Measurements from ENCODE around the gene DDIT4. TPM values are rescaled to one million over a fixed set of nuclear protein-coding genes. Genes with fewer than 3 reads are reported as not detected.
"Not testable (repeated sequence)": the region's sequence is repeated elsewhere in the genome, so short reads cannot be mapped to it uniquely, and the experiment has no call there.

The DDIT4 gene
- total and polyA plus RNA-seq, 7 experiments from 2014 or later = 25.4 to 335 (median 135) TPM

DNA sequence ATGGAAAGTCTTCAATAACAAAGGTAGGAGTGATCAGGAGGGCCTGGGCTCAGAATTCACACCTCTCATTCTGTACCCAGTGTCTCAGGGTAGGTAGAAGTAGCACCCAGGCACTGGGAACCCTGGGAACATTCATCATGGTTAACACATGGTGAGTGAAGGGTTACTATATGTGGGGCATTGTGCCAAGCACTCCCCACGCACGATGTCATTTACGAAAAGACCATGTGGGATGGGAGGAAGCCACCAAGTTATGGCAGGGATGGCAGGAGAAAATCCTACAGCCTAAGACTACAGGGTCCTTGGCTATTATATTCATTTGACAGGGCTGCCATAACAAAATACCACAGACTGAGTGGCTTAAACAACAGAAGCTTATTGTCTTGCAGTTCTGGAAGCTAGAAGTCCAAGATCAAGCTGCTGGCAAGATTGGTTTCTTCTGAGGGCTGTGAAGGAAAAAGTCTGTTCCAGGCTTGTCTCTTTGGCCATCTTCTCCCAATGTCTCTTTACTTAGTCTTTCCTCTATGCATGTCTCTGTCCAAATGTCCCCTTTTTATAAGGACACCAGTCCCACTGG, 27.7 kb upstream of the DDIT4 start:
- H3K4me3 Mint-ChIP-seq = peak overlapping the region; percentile 6 to 80 (median 60)
- DNase-seq (no peak), ATAC-seq (no peak)
- peak overlapping the region; percentile 56 to 98 (median 93) for H3K27ac Mint-ChIP-seq
- no peaks in the 10 kb centered on the region for H3K36me3 ChIP-seq (ENCODE audit: control insufficient read depth in 2 of 3, insufficient read depth in 3 of 3, low read length in 3 of 3)
- intact Hi-C loops (cut with micrococcal nuclease) = no loop called here
- H3K27me3 Mint-ChIP-seq = no peaks in the 10 kb centered on the region
- ChIA-PET CTCF (interaction anchor here (0.9 to 2.6 kb wide), 7 partner anchors 14 to 90 kb away, joined by 3 to 9 read pairs (median 4); no protein-coding TSS in a partner anchor), POLR2A (interaction anchor here (0.9 to 3.8 kb wide), 12 partner anchors 8 to 89 kb away, joined by 3 to 32 read pairs (median 3); partner anchors contain the start of genes ANAPC16 and ASCC1)
- H3K27ac ChIP-seq (ENCODE audit: low read depth, low read length) = peak overlapping the region; percentile 35
- H3K4me1 ChIP-seq (ENCODE audit: control insufficient read depth in 2 of 2, insufficient read depth in 2 of 2, low read length in 2 of 2) = peaks cover 67 to 81% of the 10 kb centered on the region in 2 donors
- H3K9me3 ChIP-seq (ENCODE audit: control insufficient read depth in 2 of 3, low read length in 3 of 3) = no peaks in the 10 kb centered on the region
- H3K4me3 ChIP-seq (ENCODE audit: low read length) = no peak overlapping the region
- peaks cover 59 to 90% (median 83%) of the 10 kb centered on the region in 7 donors for H3K4me1 Mint-ChIP-seq
- H3K9me3 Mint-ChIP-seq = peaks cover 0 to 4% (median 0%) of the 10 kb centered on the region in 11 donors
- H3K27me3 ChIP-seq (ENCODE audit: control insufficient read depth in 2 of 2, insufficient read depth in 2 of 2, low read length in 2 of 2) = no peaks in the 10 kb centered on the region
- H3K36me3 Mint-ChIP-seq = peaks cover 0 to 4% (median 0%) of the 10 kb centered on the region in 5 donors

DNA sequence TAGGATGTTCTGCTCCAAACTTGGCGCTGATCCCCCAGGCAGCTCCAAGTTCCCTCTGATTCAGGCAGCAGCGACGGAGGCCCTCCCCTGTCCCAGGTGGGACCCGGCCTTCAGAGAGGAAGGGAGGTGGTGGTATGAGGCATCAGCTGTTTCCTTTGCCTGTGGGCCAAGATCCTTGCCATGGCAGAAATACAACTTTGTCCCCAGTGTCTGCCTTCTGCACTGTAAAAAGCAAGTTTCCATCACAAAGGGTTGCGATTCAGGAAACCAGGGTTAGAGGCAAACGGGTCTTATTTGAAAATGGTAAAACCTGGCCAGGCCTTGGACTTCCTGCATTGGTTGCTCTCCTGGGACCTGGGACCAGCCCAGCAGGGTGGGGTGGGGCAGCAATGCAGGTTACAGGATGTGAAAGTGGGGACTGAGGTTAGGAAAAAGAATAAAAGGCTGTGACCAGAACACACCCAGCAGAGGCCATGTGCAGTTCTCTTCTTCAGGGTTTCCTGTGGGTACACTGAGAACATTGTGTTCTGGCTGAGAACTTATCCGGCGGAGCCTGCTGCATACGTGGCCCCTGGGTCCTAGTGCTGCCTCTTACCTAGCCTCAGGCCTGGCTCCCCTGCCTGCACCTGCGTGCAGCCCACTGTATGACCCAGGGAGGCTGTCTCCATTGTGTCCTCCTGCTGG, 25.1 kb upstream of the DDIT4 start:
- Histone ChIP-seq H3K9me3 (ENCODE audit: control insufficient read depth in 2 of 3, low read length in 3 of 3) (no peaks in the 10 kb centered on the region), H3K36me3 (ENCODE audit: control insufficient read depth in 2 of 3, insufficient read depth in 3 of 3, low read length in 3 of 3) (no peaks in the 10 kb centered on the region), H3K27ac (ENCODE audit: low read depth, low read length) (peak overlapping the region; percentile 68), H3K4me1 (ENCODE audit: control insufficient read depth in 2 of 2, insufficient read depth in 2 of 2, low read length in 2 of 2) (peaks cover 62 to 89% of the 10 kb centered on the region in 2 donors), H3K4me3 (ENCODE audit: low read length) (peak overlapping the region; percentile 59), H3K27me3 (ENCODE audit: control insufficient read depth in 2 of 2, insufficient read depth in 2 of 2, low read length in 2 of 2) (no peaks in the 10 kb centered on the region)
- ChIA-PET CTCF (interaction anchor here (0.7 to 2.6 kb wide), 10 partner anchors 12 to 200 kb away, joined by 3 to 8 read pairs (median 4); no protein-coding TSS in a partner anchor), POLR2A (interaction anchor here (0.6 to 18.6 kb wide), 22 partner anchors 7 to 140 kb away, joined by 3 to 219 read pairs (median 4); partner anchors contain the start of genes ANAPC16, ASCC1 and DDIT4)
- Mint-ChIP-seq H3K4me3 (peak overlapping the region; percentile 80 to 98 (median 84)), H3K27ac (peak overlapping the region; percentile 87 to 99 (median 96)), H3K27me3 (no peaks in the 10 kb centered on the region), H3K4me1 (peaks cover 63 to 89% (median 83%) of the 10 kb centered on the region in 7 donors), H3K9me3 (no peaks in the 10 kb centered on the region), H3K36me3 (peaks cover 0 to 4% (median 0%) of the 10 kb centered on the region in 5 donors)
- intact Hi-C loops (cut with micrococcal nuclease) = loop anchor here (1.0 to 2.0 kb wide), 13 partner anchors 12 to 159 kb away; partner anchors contain the start of genes ANAPC16 (in 2 of the 2), ASCC1 (in 2 of the 2) and DDIT4 (in 2 of the 2)
- ATAC-seq = peak; percentile 95
- peak; percentile 34 to 92 (median 83) for DNase-seq

DNA sequence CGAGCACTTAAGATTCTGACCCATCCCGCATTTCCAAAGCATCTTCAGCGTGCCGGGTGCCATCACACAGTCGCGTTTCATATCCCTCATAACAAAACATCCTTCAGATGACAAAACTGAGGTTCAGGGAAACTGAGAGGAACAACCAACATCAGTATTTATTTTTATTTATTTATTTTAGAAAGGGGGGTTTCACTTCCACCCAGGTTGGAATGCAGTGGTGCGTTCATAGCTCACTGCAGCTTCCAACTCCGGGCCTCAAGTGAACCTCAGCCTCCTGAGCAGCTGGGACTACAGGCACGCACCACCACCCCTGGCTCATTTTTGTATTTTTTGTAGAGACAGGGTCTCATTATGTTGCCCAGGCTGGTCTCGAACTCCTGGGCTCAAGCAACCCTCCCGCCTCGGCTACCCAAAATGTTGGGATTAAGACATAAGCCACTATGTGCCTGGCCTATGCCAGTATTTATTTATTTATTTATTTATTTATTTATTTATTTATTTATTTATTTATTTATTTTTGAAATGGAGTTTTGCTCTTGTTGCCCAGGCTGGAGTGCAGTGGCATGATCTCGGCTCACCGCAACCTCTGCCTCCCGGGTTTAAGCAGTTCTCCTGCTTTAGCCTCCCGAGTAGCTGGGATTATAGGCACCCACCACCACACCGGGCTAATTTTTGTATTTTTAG, 24.4 kb upstream of the DDIT4 start:
- not testable (repeated sequence) for H3K27me3 Mint-ChIP-seq; ATAC-seq; DNase-seq; H3K9me3 Mint-ChIP-seq; H3K27me3 ChIP-seq (ENCODE audit: control insufficient read depth in 2 of 2, insufficient read depth in 2 of 2, low read length in 2 of 2); H3K9me3 ChIP-seq (ENCODE audit: control insufficient read depth in 2 of 3, low read length in 3 of 3); H3K36me3 Mint-ChIP-seq; H3K36me3 ChIP-seq (ENCODE audit: control insufficient read depth in 2 of 3, insufficient read depth in 3 of 3, low read length in 3 of 3)
- intact Hi-C loops (cut with micrococcal nuclease) = loop anchor here in 1 of 2 donors (2.0 kb wide), 2 partner anchors 15 to 77 kb away; no protein-coding TSS in a partner anchor
- peak overlapping the region; percentile 88 to 99 (median 96) for H3K27ac Mint-ChIP-seq
- ChIA-PET POLR2A (interaction anchor here (1.1 to 18.6 kb wide), 5 partner anchors 10 to 48 kb away, joined by 3 to 219 read pairs (median 3); partner anchors contain the start of gene DDIT4), CTCF (interaction anchor here (1.4 kb wide), 1 partner anchor 59 kb away, joined by 3 read pairs; no protein-coding TSS in a partner anchor)
- Histone ChIP-seq H3K27ac (ENCODE audit: low read depth, low read length) (peak overlapping the region; percentile 68), H3K4me3 (ENCODE audit: low read length) (peak overlapping the region; percentile 59), H3K4me1 (ENCODE audit: control insufficient read depth in 2 of 2, insufficient read depth in 2 of 2, low read length in 2 of 2) (peaks cover 58 to 89% of the 10 kb centered on the region in 2 donors)
- peak overlapping the region; percentile 80 to 98 (median 84) for H3K4me3 Mint-ChIP-seq
- H3K4me1 Mint-ChIP-seq = peaks cover 59 to 89% (median 78%) of the 10 kb centered on the region in 7 donors

DNA sequence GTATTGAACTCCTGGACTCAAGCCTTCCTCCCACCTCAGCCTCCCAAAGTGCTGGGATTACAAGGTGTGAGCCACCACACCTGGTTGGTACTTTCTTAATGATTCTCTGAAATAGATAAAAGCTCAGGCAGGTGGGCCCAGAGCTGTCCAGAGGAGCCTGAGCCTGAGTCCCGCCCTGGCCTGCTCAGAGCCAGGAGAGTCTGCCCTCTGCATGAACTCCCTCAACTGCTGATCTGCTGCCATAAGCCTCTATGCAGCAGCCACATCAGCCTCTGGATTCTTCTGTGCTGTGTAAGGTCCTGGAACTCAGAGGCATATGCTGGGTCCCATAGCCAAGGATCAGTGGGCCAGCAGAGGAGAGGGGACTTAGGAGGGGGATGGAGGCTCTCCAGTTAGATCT, 23.1 kb upstream of the DDIT4 start:
- H3K4me3 ChIP-seq (ENCODE audit: low read length) = no peak overlapping the region
- Mint-ChIP-seq H3K9me3 (no peaks in the 10 kb centered on the region), H3K27me3 (no peaks in the 10 kb centered on the region), H3K4me3 (peak overlapping the region in 9 of 10 donors; percentile 57 to 74 (median 63)), H3K27ac (peak overlapping the region; percentile 75 to 98 (median 87)), H3K4me1 (peaks cover 57 to 89% (median 78%) of the 10 kb centered on the region in 7 donors), H3K36me3 (peaks cover 0 to 4% (median 0%) of the 10 kb centered on the region in 5 donors)
- peaks cover 50 to 90% of the 10 kb centered on the region in 2 donors for H3K4me1 ChIP-seq (ENCODE audit: control insufficient read depth in 2 of 2, insufficient read depth in 2 of 2, low read length in 2 of 2)
- H3K27ac ChIP-seq (ENCODE audit: low read depth, low read length) = peak overlapping the region; percentile 6
- ChIA-PET POLR2A (interaction anchor here (0.6 to 18.6 kb wide), 3 partner anchors 22 to 193 kb away, joined by 3 to 219 read pairs (median 5); partner anchors contain the start of gene DDIT4), CTCF (no interaction called here)
- H3K27me3 ChIP-seq (ENCODE audit: control insufficient read depth in 2 of 2, insufficient read depth in 2 of 2, low read length in 2 of 2) = no peaks in the 10 kb centered on the region
- no peaks in the 10 kb centered on the region for H3K9me3 ChIP-seq (ENCODE audit: control insufficient read depth in 2 of 3, low read length in 3 of 3)
- no peak for ATAC-seq
- intact Hi-C loops (cut with micrococcal nuclease) = no loop called here
- no peaks in the 10 kb centered on the region for H3K36me3 ChIP-seq (ENCODE audit: control insufficient read depth in 2 of 3, insufficient read depth in 3 of 3, low read length in 3 of 3)
- DNase-seq = no peak

DNA sequence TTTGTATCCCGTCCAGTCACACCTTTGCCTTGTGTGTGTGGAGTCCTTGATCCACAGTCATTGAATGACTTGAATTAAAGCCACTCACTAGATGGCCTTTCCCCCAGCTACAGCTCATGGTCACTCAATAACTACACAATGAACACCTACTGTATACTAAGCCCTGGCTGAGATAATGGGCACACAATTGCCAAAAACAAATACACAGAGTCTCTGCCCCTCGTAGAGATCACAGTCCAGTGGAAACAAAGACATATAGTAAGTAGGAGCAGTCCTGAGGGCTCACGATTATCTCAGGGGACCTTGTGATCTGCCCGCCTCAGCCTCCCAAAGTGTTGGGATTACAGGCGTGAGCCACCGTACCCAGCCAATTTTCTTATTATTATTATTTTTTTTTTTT, 22.1 kb upstream of the DDIT4 start:
- Histone ChIP-seq H3K4me3 (ENCODE audit: low read length) (no peak overlapping the region), H3K36me3 (ENCODE audit: control insufficient read depth in 2 of 3, insufficient read depth in 3 of 3, low read length in 3 of 3) (no peaks in the 10 kb centered on the region), H3K27me3 (ENCODE audit: control insufficient read depth in 2 of 2, insufficient read depth in 2 of 2, low read length in 2 of 2) (no peaks in the 10 kb centered on the region), H3K27ac (ENCODE audit: low read depth, low read length) (no peak overlapping the region), H3K4me1 (ENCODE audit: control insufficient read depth in 2 of 2, insufficient read depth in 2 of 2, low read length in 2 of 2) (peaks cover 43 to 89% of the 10 kb centered on the region in 2 donors), H3K9me3 (ENCODE audit: control insufficient read depth in 2 of 3, low read length in 3 of 3) (no peaks in the 10 kb centered on the region)
- DNase-seq (no peak), ATAC-seq (no peak)
- intact Hi-C loops (cut with micrococcal nuclease) = no loop called here
- Mint-ChIP-seq H3K27ac (peak overlapping the region; percentile 9 to 98 (median 62)), H3K36me3 (peaks cover 0 to 4% (median 0%) of the 10 kb centered on the region in 5 donors), H3K4me3 (peak overlapping the region; percentile 13 to 62 (median 42)), H3K9me3 (no peaks in the 10 kb centered on the region), H3K27me3 (no peaks in the 10 kb centered on the region), H3K4me1 (peaks cover 56 to 89% (median 76%) of the 10 kb centered on the region in 7 donors)
- ChIA-PET POLR2A (interaction anchor here (0.6 to 18.6 kb wide), 2 partner anchors 22 to 30 kb away, joined by 3 to 219 read pairs; partner anchors contain the start of gene DDIT4), CTCF (no interaction called here)

DNA sequence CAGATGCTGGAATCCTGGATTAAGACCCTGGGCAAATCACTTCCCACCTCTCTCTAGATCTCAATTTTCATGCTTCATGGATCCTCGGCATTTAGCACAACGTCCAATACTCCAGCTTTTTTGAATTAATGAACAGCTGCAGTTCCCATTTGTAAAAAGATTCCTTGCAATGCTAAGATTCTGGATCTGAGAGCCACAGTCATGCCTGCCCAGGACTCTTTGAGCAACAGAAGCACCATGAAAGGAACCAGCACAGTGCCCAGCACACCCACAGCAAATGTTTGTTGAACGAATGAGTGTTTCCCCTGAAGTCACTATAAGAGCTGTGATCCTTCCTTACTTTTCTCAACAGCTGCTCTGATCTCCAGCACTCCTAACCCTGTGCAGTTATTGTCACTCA, 20.8 kb upstream of the DDIT4 start:
- Histone ChIP-seq H3K9me3 (ENCODE audit: control insufficient read depth in 2 of 3, low read length in 3 of 3) (no peaks in the 10 kb centered on the region), H3K27ac (ENCODE audit: low read depth, low read length) (peak overlapping the region; percentile 40), H3K27me3 (ENCODE audit: control insufficient read depth in 2 of 2, insufficient read depth in 2 of 2, low read length in 2 of 2) (no peaks in the 10 kb centered on the region), H3K4me1 (ENCODE audit: control insufficient read depth in 2 of 2, insufficient read depth in 2 of 2, low read length in 2 of 2) (peaks cover 36 to 84% of the 10 kb centered on the region in 2 donors), H3K36me3 (ENCODE audit: control insufficient read depth in 2 of 3, insufficient read depth in 3 of 3, low read length in 3 of 3) (no peaks in the 10 kb centered on the region), H3K4me3 (ENCODE audit: low read length) (no peak overlapping the region)
- Mint-ChIP-seq H3K27ac (peak overlapping the region; percentile 49 to 98 (median 93)), H3K27me3 (no peaks in the 10 kb centered on the region), H3K9me3 (no peaks in the 10 kb centered on the region), H3K4me3 (peak overlapping the region in 9 of 10 donors; percentile 45 to 73 (median 55)), H3K4me1 (peaks cover 54 to 88% (median 72%) of the 10 kb centered on the region in 7 donors), H3K36me3 (peaks cover 0 to under 1% (median 0%) of the 10 kb centered on the region in 5 donors)
- intact Hi-C loops (cut with micrococcal nuclease) = no loop called here
- no peak for ATAC-seq
- CTCF ChIA-PET = interaction anchor here (0.7 to 1.9 kb wide), 3 partner anchors 22 to 88 kb away, joined by 3 to 7 read pairs (median 3); no protein-coding TSS in a partner anchor
- POLR2A ChIA-PET = interaction anchor here (0.8 to 18.6 kb wide), 11 partner anchors 16 to 200 kb away, joined by 3 to 219 read pairs (median 4); partner anchors contain the start of genes ANAPC16 and DDIT4
- no peak for DNase-seq

Measured in naive thymus-derived CD4-positive, alpha-beta T cell (primary cell).